ENCODE data around the gene SPRN.

DNA sequence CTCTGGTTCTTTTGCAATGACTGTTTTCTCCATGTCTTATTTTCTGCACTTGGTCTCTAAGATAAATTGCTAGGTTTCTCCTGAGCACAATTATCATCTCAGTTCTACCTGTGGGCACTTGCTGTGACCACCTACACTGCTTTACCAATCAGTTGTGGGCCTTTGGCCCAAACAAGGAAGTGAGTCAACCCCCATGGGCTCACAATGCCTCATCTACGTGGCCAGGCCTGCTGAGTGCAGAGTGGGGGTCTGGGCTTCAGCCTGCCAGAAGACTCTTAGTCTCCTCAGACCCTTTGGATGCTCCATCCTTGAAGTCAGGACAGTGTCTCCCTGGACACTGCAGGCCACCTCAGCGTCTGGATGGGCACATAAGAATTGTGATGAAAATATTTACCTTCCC is 49.6 kb upstream of the SPRN start:
- TF ChIP-seq POLR2AphosphoS5 (IDR thresholded peaks at IDR 0.05; ENCODE audit: insufficient read depth in 1 of 2, low read depth in 1 of 2) (no peak), POLR2A (IDR thresholded peaks at IDR 0.05) (no peak)
